Renal cortex interstitium (tissue), 11 donors: Measurements from ENCODE around the gene CRYBB3. TPM values are rescaled to one million over a fixed set of nuclear protein-coding genes. Genes with fewer than 3 reads are reported as not detected.
"Not testable (repeated sequence)": the region's sequence is repeated elsewhere in the genome, so short reads cannot be mapped to it uniquely, and the experiment has no call there.

Experiments
- DNase-seq, 11 donors: peaks; one replicate each; pipeline ENCODE4 v3.0.0-alpha.2; 2013; ENCODE audit warnings: low read depth in 9 of 11, low spot score in 4 of 11; ENCODE audit errors: extremely low read depth in 1 of 11
- polyA plus RNA-seq, 3 donors: library from polyadenylated mRNA; unstranded; fragments of 120-200 nt; gene quantifications; one replicate each; pipeline ENCODE4 v1.2.1, GENCODE V29; 2013; ENCODE audit not compliant: insufficient read length in 3 of 3

CRYBB3 gene
- polyA plus RNA-seq, 3 donors, result 0.16 to 0.41 (median 0.22) TPM

GRCh38 chr22:25232301-25232700 is 32.6 kb downstream of the CRYBB3 start:
- no peak for DNase-seq

- not testable (repeated sequence) for DNase-seq
Observed at GRCh38 chr22:25233706-25234105, 34.0 kb downstream of the CRYBB3 start.

DNA sequence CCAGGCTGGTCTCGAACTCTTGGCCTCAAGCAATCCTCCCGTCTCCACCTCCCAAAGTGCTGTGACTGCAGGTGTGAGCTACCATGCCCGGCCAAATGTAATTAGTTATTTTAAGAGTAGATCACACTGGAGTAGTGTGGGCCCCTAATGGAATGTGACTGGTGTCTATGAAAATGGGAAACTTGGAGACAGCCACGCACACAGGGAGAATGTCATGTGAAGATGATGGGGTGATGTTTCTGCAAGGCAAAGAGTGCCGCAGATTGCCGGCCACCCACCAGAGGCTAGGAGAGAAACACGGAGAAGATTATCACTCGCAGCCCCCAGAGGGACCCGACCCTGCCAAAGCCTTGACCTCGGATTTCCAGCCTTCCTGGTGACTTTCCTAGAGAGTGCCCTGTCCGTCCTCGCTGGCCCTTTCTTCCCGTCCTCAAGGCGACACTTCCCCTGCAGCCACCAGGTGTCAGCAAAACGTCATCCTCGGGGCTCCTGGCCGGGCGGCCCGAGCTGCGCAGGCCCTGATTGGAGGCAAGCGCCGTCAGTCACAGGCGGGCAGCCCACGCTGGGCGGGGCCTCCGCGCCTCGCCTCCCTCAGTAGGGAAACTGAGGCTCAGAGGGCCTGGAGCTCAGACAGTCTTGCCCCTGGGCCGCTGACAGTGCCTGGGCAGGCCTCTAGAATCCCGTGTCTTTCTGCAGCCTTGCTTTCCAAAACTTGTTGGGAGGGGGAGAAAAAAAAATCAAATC is 36.1 kb downstream of the CRYBB3 start:
- peak; percentile 49 to 80 (median 71) for DNase-seq

DNA sequence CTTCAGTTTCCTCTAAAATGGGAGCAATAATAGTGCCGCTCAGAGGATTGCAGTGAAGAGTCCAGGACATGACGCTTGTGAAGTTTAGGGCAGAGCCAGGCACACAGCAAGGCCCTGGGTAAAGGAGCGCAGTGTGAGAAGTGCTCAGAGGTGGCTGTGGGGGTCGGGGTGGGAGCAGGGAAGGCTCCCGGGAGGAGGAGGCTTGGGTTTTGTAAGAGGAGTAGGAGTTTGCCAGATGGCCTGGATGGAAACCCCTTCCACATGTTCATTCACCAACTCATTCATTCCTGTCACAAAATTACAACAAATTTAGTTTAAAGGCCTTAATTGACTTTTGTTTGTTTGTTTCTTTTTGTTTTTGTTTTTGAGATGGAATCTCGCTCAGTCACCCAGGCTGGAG is 36.8 kb downstream of the CRYBB3 start:
- no peak for DNase-seq

DNA sequence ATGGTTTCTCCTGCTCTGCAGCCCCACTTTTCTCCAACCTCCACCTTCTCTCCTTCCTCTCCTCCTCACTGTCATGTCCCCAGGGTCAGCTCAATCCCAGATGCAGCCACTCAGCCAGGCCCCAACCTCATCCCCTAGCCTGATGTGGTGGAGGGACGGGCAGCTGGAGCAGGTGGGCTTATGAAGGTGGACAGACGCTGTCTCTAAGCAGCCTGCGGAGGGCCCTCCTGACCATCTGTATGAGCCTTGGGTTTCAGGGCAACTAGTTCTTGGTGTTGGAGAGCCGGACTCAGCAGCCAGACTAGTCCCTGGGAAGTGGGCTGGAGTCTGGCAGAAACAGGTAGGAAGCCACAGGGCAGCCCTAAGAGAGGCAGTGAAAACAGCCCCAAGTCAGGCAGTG is 37.8 kb downstream of the CRYBB3 start:
- DNase-seq, result no peak

DNA sequence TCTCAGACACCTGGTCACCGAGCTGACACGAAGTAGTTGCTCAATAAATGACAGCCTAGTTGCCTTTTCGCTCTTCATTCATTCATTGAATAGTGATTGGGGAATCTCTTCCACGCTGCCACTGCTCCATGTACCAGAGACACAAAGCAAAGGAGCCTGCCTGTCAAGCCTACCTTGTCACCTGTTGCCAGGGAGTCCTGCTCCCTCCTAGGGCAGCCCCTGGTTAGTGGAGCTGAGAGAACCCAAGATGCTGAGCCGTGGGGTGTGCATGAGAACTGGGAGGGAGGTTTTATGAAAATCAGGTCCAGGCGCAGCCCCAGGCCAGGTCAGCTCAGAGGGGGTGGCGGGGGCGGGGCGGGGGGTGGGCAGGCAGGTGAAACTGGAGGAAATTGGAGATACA is 38.4 kb downstream of the CRYBB3 start:
- DNase-seq, result not testable (repeated sequence)

GRCh38 chr22:25255169-25255568 is 55.5 kb downstream of the CRYBB3 start:
- DNase-seq, result not testable (repeated sequence)

Other genes starting within 250 kb of the CRYBB3 start
- 10 to 100 TPM; 24.5 to 26.0 (median 25.9) TPM for gene KIAA1671, start 247.1 kb upstream of the CRYBB3 start, polyA plus RNA-seq
- under 1 TPM in 2 of 3 donors, not detected in 1; 0.23 to 0.32 TPM for gene CRYBB2, start 19.8 kb downstream of the CRYBB3 start, polyA plus RNA-seq